ENCODE results near the gene FHIT. TPM values are rescaled to one million over a fixed set of nuclear protein-coding genes. Genes with fewer than 3 reads are reported as not detected.

FHIT gene
- total and polyA plus RNA-seq, 2 experiments from 2014 or later = 9.7 to 16.2 TPM

GRCh38 chr3:60355825-60356224, 895.4 kb downstream of the FHIT start:
- Histone ChIP-seq H3K79me2 (no peaks in the 10 kb centered on the region), H3K4me3 (no peak overlapping the region), H3K9me2 (replicated peaks; ENCODE audit: insufficient read depth) (no peaks in the 10 kb centered on the region), H4K20me1 (ENCODE audit: insufficient read depth, poor library complexity, severe bottlenecking) (no peaks in the 10 kb centered on the region), H3K4me1 (ENCODE audit: insufficient read depth) (no peaks in the 10 kb centered on the region), H3K36me3 (replicated peaks; ENCODE audit: insufficient read depth, low read depth) (no peaks in the 10 kb centered on the region), H3K9me3 (ENCODE audit: low read depth) (no peaks in the 10 kb centered on the region), H3K27ac (no peak overlapping the region), H3K27me3 (no peaks in the 10 kb centered on the region), H3K4me2 (no peak overlapping the region), H2AFZ (no peak overlapping the region)
- TF ChIP-seq EZH2phosphoT487 (IDR thresholded peaks at IDR 0.05; ENCODE audit: low read depth, severe bottlenecking, unreplicated experiment) = no peak
- no peak for TF ChIP-seq EZH2 (IDR thresholded peaks at IDR 0.05; ENCODE audit: borderline replicate concordance)
- TF ChIP-seq CTCF (IDR thresholded peaks at IDR 0.05; ENCODE audit: poor library complexity) = no peak
- 64% methylated on average over 2 of the region's 2 CpGs for WGBS (ENCODE audit: low lambda C conversion rate, missing lambda C conversion rate)
- no peak for DNase-seq (ENCODE audit: low spot score)

- no peak for TF ChIP-seq EZH2phosphoT487 (IDR thresholded peaks at IDR 0.05; ENCODE audit: low read depth, severe bottlenecking, unreplicated experiment)
- no peak for TF ChIP-seq EZH2 (IDR thresholded peaks at IDR 0.05; ENCODE audit: borderline replicate concordance)
- TF ChIP-seq CTCF (IDR thresholded peaks at IDR 0.05; ENCODE audit: poor library complexity) = no peak
- Histone ChIP-seq H3K79me2 (no peaks in the 10 kb centered on the region), H3K27me3 (no peaks in the 10 kb centered on the region), H3K4me3 (no peak overlapping the region), H3K9me2 (replicated peaks; ENCODE audit: insufficient read depth) (no peaks in the 10 kb centered on the region), H3K4me2 (no peak overlapping the region), H2AFZ (no peak overlapping the region), H3K27ac (no peak overlapping the region), H3K4me1 (ENCODE audit: insufficient read depth) (no peaks in the 10 kb centered on the region), H3K9me3 (ENCODE audit: low read depth) (no peaks in the 10 kb centered on the region), H4K20me1 (ENCODE audit: insufficient read depth, poor library complexity, severe bottlenecking) (no peaks in the 10 kb centered on the region), H3K36me3 (replicated peaks; ENCODE audit: insufficient read depth, low read depth) (no peaks in the 10 kb centered on the region)
- 81% methylated on average over 1 of the region's 1 CpG for WGBS (ENCODE audit: low lambda C conversion rate, missing lambda C conversion rate)
- no peak for DNase-seq (ENCODE audit: low spot score)
These were observed 899.8 kb downstream of the FHIT start for GRCh38 chr3:60351481-60351880.

- no peak for DNase-seq (ENCODE audit: low spot score)
- H4K20me1 ChIP-seq (ENCODE audit: insufficient read depth, poor library complexity, severe bottlenecking) = no peaks in the 10 kb centered on the region
- H2AFZ ChIP-seq = no peak overlapping the region
- no peak for TF ChIP-seq EZH2 (IDR thresholded peaks at IDR 0.05; ENCODE audit: borderline replicate concordance)
- H3K27me3 ChIP-seq = no peaks in the 10 kb centered on the region
- no peak overlapping the region for H3K27ac ChIP-seq
- no peaks in the 10 kb centered on the region for H3K4me1 ChIP-seq (ENCODE audit: insufficient read depth)
- H3K36me3 ChIP-seq (replicated peaks; ENCODE audit: insufficient read depth, low read depth) = no peaks in the 10 kb centered on the region
- 45% methylated on average over 3 of the region's 3 CpGs for WGBS (ENCODE audit: low lambda C conversion rate, missing lambda C conversion rate)
- H3K79me2 ChIP-seq = no peaks in the 10 kb centered on the region
- H3K4me3 ChIP-seq = no peak overlapping the region
- H3K4me2 ChIP-seq = no peak overlapping the region
- H3K9me3 ChIP-seq (ENCODE audit: low read depth) = no peaks in the 10 kb centered on the region
- no peaks in the 10 kb centered on the region for H3K9me2 ChIP-seq (replicated peaks; ENCODE audit: insufficient read depth)
These were observed 906.9 kb downstream of the FHIT start for GRCh38 chr3:60344340-60344739.

- TF ChIP-seq EZH2 (IDR thresholded peaks at IDR 0.05; ENCODE audit: borderline replicate concordance) (no peak), EZH2phosphoT487 (IDR thresholded peaks at IDR 0.05; ENCODE audit: low read depth, severe bottlenecking, unreplicated experiment) (no peak), CTCF (IDR thresholded peaks at IDR 0.05; ENCODE audit: poor library complexity) (no peak)
- Histone ChIP-seq H3K4me2 (no peak overlapping the region), H3K4me3 (no peak overlapping the region), H3K9me2 (replicated peaks; ENCODE audit: insufficient read depth) (no peaks in the 10 kb centered on the region), H3K4me1 (ENCODE audit: insufficient read depth) (no peaks in the 10 kb centered on the region), H3K27ac (no peak overlapping the region), H2AFZ (no peak overlapping the region), H3K27me3 (no peaks in the 10 kb centered on the region), H3K36me3 (replicated peaks; ENCODE audit: insufficient read depth, low read depth) (no peaks in the 10 kb centered on the region), H3K9me3 (ENCODE audit: low read depth) (no peaks in the 10 kb centered on the region), H4K20me1 (ENCODE audit: insufficient read depth, poor library complexity, severe bottlenecking) (no peaks in the 10 kb centered on the region), H3K79me2 (no peaks in the 10 kb centered on the region)
- 98% methylated on average over 2 of the region's 2 CpGs for WGBS (ENCODE audit: low lambda C conversion rate, missing lambda C conversion rate)
- no peak for DNase-seq (ENCODE audit: low spot score)
These were observed 907.4 kb downstream of the FHIT start for GRCh38 chr3:60343831-60344230.

Data from hepatocyte (in vitro differentiated cells).